Mucosa of descending colon (tissue), 3 donors: ENCODE data around the gene HSD11B1L. TPM values are rescaled to one million over a fixed set of nuclear protein-coding genes. Genes with fewer than 3 reads are reported as not detected.

Source experiments
- ATAC-seq: fragments of 200-7000 bp; cut with Tn5 transposase; one replicate; pipeline ENCODE4 v1.9.1; 2020; ENCODE audit warnings: mild to moderate bottlenecking, moderate library complexity
- DNase-seq, 3 donors: peaks; one replicate each; pipeline ENCODE4 v3.0.0-alpha.2; 2020
- H3K36me3 ChIP-seq: fragments of 200-600 bp; one replicate; pipeline ENCODE4 v1.8.0; 2021; ENCODE audit warnings: low read depth, mild to moderate bottlenecking
- H3K4me1 ChIP-seq: fragments of 200-600 bp; one replicate; pipeline ENCODE4 v1.8.0; 2021; ENCODE audit warnings: low read depth, mild to moderate bottlenecking
- H3K4me3 ChIP-seq: fragments of 200-600 bp; one replicate; pipeline ENCODE4 v1.8.0; 2021; ENCODE audit warnings: mild to moderate bottlenecking
- H3K9me3 ChIP-seq: fragments of 200-600 bp; one replicate; pipeline ENCODE4 v1.8.0; 2021; ENCODE audit warnings: mild to moderate bottlenecking
- CTCF ChIP-seq: fragments of 200-600 bp; IDR thresholded peaks from one replicate; pipeline ENCODE4 v1.8.0; 2022; ENCODE audit warnings: antibody characterized with exemption, mild to moderate bottlenecking
- intact Hi-C, 2 donors: fragments of 100-400 bp; cut with DNase I in 1 of 2; cut with micrococcal nuclease in 1 of 2; formaldehyde crosslinking; loops; one replicate each; pipeline versions ENCODE4 v1.11.0 to v1.11.1; 2022; cut with DNase I, micrococcal nuclease
- total RNA-seq, 3 donors: library from RNA; stranded (reverse); fragmentation: NEBNext Ultra II Directional in 2 of 3; extraction: Animal tissue kit (Norgen Biotek cat#: 25700) in 2 of 3; gene quantifications; one replicate each; pipeline versions ENCODE4 v1.2.1 to v1.2.4, GENCODE V29; 2021 to 2023
- donor health status: DM: no; HTN: no; CAD: no; lungs with moderate emphysema.
- donor health status: DM: no; HTN: no; CAD: no.
- donor health status: DM: no; HTN: yes; CAD: no.

Gene HSD11B1L
- total RNA-seq, 3 donors from 2014 or later: 2.3 to 8.2 (median 3.3) TPM

- Histone ChIP-seq H3K4me1 (peaks cover 10% of the 10 kb centered on the region), H3K4me3 (no peak overlapping the region), H3K9me3 (no peaks in the 10 kb centered on the region), H3K36me3 (peaks cover 5% of the 10 kb centered on the region)
- ATAC-seq: no peak
- no peak for TF ChIP-seq CTCF
- DNase-seq: no peak
- intact Hi-C loops: no loop called here
Observed at GRCh38 chr19:5696196-5697021, 15.6 kb downstream of the HSD11B1L start.

GRCh38 chr19:5697022-5697889, 16.4 kb downstream of the HSD11B1L start:
- Histone ChIP-seq H3K4me3 (no peak overlapping the region), H3K4me1 (peaks cover 2% of the 10 kb centered on the region), H3K36me3 (peaks cover 5% of the 10 kb centered on the region), H3K9me3 (no peaks in the 10 kb centered on the region)
- intact Hi-C loops: no loop called here
- DNase-seq (no peak), ATAC-seq (no peak)
- no peak for TF ChIP-seq CTCF

- Histone ChIP-seq H3K9me3 (no peaks in the 10 kb centered on the region), H3K4me1 (no peaks in the 10 kb centered on the region), H3K36me3 (peaks cover 5% of the 10 kb centered on the region), H3K4me3 (no peak overlapping the region)
- TF ChIP-seq CTCF: no peak
- ATAC-seq: no peak
- no peak for DNase-seq
- intact Hi-C loops: no loop called here
Observed at GRCh38 chr19:5697890-5698634, 17.2 kb downstream of the HSD11B1L start.

- no peaks in the 10 kb centered on the region for H3K4me1 ChIP-seq
- no peak for ATAC-seq
- intact Hi-C loops: no loop called here
- H3K36me3 ChIP-seq: no peaks in the 10 kb centered on the region
- H3K4me3 ChIP-seq: no peak overlapping the region
- TF ChIP-seq CTCF: no peak
- DNase-seq: no peak
- no peaks in the 10 kb centered on the region for H3K9me3 ChIP-seq
Observed at GRCh38 chr19:5698635-5699422, 18.0 kb downstream of the HSD11B1L start.
